Measurements from ENCODE around the gene KCTD21. TPM values are rescaled to one million over a fixed set of nuclear protein-coding genes. Genes with fewer than 3 reads are reported as not detected.
A peak's percentile ranks its signal among the peaks of the same experiment; 100 is the strongest.
"Not testable (repeated sequence)": the region's sequence is repeated elsewhere in the genome, so short reads cannot be mapped to it uniquely, and the experiment has no call there.

KCTD21 gene
- total RNA-seq, 2 experiments from 2014 or later = 4.1 to 5.2 TPM

DNA sequence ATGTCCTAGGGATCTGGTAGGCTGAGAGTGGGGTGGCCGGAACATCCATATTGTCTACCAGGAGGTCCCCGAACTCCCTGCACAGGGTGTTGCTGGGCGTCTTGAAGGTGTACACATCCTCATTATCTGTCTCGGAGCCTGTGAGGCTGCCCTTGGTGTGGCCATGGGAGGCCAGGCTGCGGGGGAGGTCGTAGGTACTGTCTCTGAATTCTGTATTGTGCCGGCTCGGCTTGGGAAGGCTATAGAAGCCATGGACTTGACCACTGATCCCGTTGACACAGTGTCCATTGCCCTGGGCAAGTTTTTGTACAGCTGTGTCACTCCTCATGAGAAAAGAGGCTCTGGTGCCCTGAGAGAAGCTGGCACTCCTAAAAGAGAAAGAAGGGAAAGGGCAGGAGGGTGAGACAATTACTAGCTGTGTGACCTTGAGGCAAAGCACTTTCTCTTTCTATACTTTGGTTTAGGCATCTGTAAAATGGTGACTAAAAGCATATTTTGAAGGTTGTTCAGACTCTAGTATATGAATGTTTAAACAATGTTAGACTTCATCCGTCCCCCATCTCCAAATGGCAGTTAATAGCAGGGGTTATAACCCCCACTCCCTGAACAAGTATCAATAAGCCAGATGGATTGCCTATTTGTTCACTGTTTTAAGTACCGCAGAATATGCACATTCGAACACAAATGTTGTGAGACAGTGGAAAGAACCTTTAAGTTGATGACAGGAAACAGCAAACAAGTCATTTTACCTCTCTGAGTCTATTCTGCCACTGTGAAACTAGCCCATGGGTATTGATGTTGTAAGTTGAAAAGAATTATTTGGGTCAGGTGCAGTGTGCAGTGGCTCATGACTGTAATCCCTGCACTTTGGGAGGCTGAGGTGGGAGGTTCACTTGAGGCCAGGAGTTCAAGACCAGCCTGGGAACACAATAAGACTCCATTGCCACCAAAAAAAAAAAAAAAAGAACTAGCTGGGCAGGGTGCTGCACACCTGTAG, 38.6 kb upstream of the KCTD21 start:
- CTCF ChIA-PET = interaction anchor here (1.1 to 2.2 kb wide), 6 partner anchors 22 to 337 kb away, joined by 3 to 19 read pairs (median 5); no protein-coding TSS in a partner anchor

DNA sequence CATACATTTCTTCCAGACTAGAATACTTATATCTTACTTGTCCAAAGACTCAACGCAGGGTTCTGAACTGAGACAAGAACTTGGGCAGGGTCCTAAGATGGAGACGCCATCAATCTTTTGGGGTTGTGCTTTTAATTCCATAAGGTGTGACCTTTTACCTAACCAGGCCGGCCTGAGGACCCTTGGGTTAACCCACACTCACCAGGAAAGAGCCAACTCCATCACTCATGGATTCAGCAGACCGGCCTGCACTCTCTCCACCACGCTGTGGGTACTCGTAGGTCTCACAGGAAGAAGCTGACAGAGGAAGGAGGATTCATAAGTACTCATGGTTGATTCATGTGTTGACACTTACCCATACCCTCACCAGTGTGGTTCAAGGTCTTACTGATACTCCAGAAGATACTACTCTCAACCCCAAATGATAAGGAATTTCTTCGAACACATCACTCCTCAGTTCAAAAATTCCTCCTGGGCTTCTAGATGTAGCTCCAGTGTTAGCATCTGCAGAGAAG, 36.5 kb upstream of the KCTD21 start:
- Mint-ChIP-seq H3K4me1 (ENCODE audit: low read depth) (peaks cover 17% of the 10 kb centered on the region), H3K36me3 (ENCODE audit: low read depth) (no peaks in the 10 kb centered on the region), H3K27ac (no peak overlapping the region), H3K27me3 (no peaks in the 10 kb centered on the region), H3K4me3 (no peak overlapping the region), H3K9me3 (no peaks in the 10 kb centered on the region)
- TF ChIP-seq, protein P1, sequence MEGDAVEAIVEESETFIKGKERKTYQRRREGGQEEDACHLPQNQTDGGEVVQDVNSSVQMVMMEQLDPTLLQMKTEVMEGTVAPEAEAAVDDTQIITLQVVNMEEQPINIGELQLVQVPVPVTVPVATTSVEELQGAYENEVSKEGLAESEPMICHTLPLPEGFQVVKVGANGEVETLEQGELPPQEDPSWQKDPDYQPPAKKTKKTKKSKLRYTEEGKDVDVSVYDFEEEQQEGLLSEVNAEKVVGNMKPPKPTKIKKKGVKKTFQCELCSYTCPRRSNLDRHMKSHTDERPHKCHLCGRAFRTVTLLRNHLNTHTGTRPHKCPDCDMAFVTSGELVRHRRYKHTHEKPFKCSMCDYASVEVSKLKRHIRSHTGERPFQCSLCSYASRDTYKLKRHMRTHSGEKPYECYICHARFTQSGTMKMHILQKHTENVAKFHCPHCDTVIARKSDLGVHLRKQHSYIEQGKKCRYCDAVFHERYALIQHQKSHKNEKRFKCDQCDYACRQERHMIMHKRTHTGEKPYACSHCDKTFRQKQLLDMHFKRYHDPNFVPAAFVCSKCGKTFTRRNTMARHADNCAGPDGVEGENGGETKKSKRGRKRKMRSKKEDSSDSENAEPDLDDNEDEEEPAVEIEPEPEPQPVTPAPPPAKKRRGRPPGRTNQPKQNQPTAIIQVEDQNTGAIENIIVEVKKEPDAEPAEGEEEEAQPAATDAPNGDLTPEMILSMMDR (IDR thresholded peaks at IDR 0.05) = no peak
- DNase-seq (no peak), ATAC-seq (no peak)
- intact Hi-C loops (cut with micrococcal nuclease) = loop anchor here (10.0 kb wide), 3 partner anchors 60 to 340 kb away; partner anchors contain the start of gene GAB2
- ChIA-PET POLR2A (interaction anchor here (1.3 kb wide), 1 partner anchor 85 kb away, joined by 3 read pairs; no protein-coding TSS in a partner anchor), CTCF (interaction anchor here (1.0 kb wide), 1 partner anchor 340 kb away, joined by 3 read pairs; no protein-coding TSS in a partner anchor)

More for the DNA sequence above, 38.6 kb upstream of the KCTD21 start:
- POLR2A ChIA-PET = interaction anchor here (0.7 to 1.4 kb wide), 2 partner anchors 14 to 16 kb away, joined by 3 to 4 read pairs; no protein-coding TSS in a partner anchor
- Mint-ChIP-seq H3K36me3 (ENCODE audit: low read depth) (no peaks in the 10 kb centered on the region), H3K4me3 (no peak overlapping the region), H3K4me1 (ENCODE audit: low read depth) (peaks cover 9% of the 10 kb centered on the region), H3K27me3 (no peaks in the 10 kb centered on the region), H3K27ac (peak overlapping the region; percentile 39), H3K9me3 (no peaks in the 10 kb centered on the region)
- ATAC-seq = peak; percentile 69
- intact Hi-C loops (cut with micrococcal nuclease) = loop anchor here (10.0 kb wide), 3 partner anchors 58 to 338 kb away; partner anchors contain the start of gene GAB2
- TF ChIP-seq, protein P1 (IDR thresholded peaks at IDR 0.05) = no peak
- DNase-seq = peak; percentile 20

DNA sequence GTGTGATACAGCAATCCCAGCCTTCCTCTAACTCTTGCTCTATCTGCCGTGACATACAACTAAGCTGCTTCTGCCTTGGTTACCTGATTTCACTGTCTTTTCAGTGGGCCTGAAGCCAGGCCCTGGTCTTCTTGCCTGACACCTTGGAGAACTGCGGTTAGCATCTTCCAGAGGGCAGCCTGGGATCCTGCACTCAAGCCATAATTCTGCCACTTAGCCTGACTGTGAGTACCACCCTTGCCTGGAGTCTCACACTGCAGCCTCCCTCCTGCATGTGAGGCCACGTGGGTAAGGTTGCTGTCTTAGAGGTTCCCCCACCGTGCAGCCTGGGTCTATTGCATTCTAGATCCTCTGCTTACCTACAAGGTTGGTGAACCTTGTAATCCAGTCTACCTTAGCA, 36.1 kb upstream of the KCTD21 start:
- Mint-ChIP-seq H3K9me3 (no peaks in the 10 kb centered on the region), H3K4me1 (ENCODE audit: low read depth) (peaks cover 17% of the 10 kb centered on the region), H3K27me3 (no peaks in the 10 kb centered on the region), H3K4me3 (no peak overlapping the region), H3K36me3 (ENCODE audit: low read depth) (no peaks in the 10 kb centered on the region), H3K27ac (no peak overlapping the region)
- ChIA-PET CTCF (no interaction called here), POLR2A (interaction anchor here (1.3 kb wide), 1 partner anchor 84 kb away, joined by 3 read pairs; no protein-coding TSS in a partner anchor)
- DNase-seq (no peak), ATAC-seq (no peak)
- TF ChIP-seq, protein P1 (IDR thresholded peaks at IDR 0.05) = no peak
- intact Hi-C loops (cut with micrococcal nuclease) = loop anchor here (10.0 kb wide), 3 partner anchors 60 to 340 kb away; partner anchors contain the start of gene GAB2

DNA sequence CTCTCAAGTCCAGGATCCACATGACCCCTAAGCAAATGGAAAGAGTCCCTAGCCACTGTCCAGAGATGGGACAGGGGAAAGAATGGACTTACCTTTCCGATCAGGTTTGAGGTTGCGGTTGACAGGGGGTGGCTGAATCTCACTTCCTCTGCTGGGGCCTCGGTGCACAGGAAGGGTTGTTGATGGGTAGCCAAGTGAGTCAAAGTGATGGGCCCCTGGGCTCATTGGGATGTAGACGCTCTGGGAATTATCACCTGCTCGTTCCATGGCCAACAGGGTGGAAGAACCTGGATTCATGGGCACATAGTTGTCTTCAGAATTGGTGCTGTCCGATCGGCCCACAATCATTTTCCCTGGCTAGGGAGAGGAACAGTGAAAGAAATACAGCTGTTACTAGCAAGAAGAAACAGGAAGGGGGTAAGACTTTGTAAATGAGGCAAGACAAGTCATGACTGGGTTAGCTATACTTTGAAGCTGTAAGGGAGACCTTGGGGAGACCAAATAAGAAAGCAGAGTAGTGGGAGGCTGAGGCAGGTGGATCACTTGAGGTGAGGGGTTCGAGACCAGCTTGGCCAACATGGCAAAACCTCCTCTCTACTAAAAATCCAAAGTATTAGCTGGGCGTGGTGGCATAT, 35.0 kb upstream of the KCTD21 start:
- H3K27ac Mint-ChIP-seq = no peak overlapping the region
- TF ChIP-seq, protein P1 (IDR thresholded peaks at IDR 0.05) = no peak
- ATAC-seq (no peak), DNase-seq (no peak)
- no peaks in the 10 kb centered on the region for H3K9me3 Mint-ChIP-seq
- no peaks in the 10 kb centered on the region for H3K27me3 Mint-ChIP-seq
- ChIA-PET POLR2A (interaction anchor here (1.3 kb wide), 1 partner anchor 83 kb away, joined by 3 read pairs; no protein-coding TSS in a partner anchor), CTCF (interaction anchor here (1.1 kb wide), 1 partner anchor 69 kb away, joined by 3 read pairs; no protein-coding TSS in a partner anchor)
- peaks cover 17% of the 10 kb centered on the region for H3K4me1 Mint-ChIP-seq (ENCODE audit: low read depth)
- no peaks in the 10 kb centered on the region for H3K36me3 Mint-ChIP-seq (ENCODE audit: low read depth)
- intact Hi-C loops (cut with micrococcal nuclease) = loop anchor here (10.0 kb wide), 3 partner anchors 61 to 341 kb away; partner anchors contain the start of gene GAB2
- no peak overlapping the region for H3K4me3 Mint-ChIP-seq

DNA sequence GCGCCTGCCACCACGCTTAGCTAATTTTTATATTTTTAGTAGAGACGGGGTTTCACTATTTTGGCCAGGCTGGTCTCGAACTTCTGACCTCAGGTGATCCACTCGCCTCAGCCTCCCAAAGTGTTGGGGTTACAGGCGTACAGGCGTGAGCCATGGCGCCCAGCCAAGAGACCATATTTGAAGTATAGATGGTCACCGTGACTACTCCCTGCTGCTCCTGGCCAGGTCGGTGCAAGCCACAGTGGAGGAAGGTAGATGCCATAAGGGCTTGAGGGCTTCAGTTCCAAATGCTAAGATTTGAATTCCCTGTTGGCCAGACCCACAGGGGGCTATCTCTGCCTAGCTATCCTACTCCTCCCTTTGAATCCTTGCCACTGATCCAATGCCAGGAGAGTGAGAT, 34.3 kb upstream of the KCTD21 start:
- H3K27ac Mint-ChIP-seq; H3K27me3 Mint-ChIP-seq; DNase-seq; H3K36me3 Mint-ChIP-seq (ENCODE audit: low read depth); H3K9me3 Mint-ChIP-seq; POLR2A ChIA-PET; ATAC-seq; H3K4me3 Mint-ChIP-seq; CTCF ChIA-PET: not testable (repeated sequence)
- peaks cover 17% of the 10 kb centered on the region for H3K4me1 Mint-ChIP-seq (ENCODE audit: low read depth)
- intact Hi-C loops (cut with micrococcal nuclease) = loop anchor here (10.0 kb wide), 3 partner anchors 62 to 342 kb away; partner anchors contain the start of gene GAB2
